CD4-positive, alpha-beta T cell treated with Interleukin-4 for 1 hour (primary cell): Measurements from ENCODE around the gene CDHR1.

Experiments used
- DNase-seq, 2 donors: peaks; one replicate each; pipeline ENCODE4 v3.0.0-alpha.2; 2020 to 2022

The CDHR1 gene

DNA sequence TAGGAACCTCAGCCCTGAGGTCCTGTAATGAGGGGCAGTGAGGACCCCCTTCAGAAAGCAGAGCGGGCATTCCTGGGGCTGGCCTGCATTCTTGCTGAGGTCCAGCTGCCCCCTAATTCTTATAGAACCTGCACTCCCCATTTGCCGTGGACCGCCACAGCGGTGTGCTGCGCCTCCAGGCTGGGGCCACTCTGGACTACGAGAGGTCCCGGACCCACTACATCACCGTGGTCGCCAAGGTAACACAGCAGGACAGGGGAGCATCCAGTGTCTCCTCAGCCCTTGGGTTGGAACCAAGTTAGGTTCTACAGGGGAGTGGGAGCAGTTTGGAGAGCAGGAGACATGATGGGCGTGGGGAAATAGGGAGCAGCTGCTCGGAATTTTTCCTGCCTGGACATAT is 7.3 kb downstream of the CDHR1 start:
- DNase-seq: no peak

- no peak for DNase-seq
These were observed 8.0 kb downstream of the CDHR1 start for GRCh38 chr10:84202349-84202748.

DNA sequence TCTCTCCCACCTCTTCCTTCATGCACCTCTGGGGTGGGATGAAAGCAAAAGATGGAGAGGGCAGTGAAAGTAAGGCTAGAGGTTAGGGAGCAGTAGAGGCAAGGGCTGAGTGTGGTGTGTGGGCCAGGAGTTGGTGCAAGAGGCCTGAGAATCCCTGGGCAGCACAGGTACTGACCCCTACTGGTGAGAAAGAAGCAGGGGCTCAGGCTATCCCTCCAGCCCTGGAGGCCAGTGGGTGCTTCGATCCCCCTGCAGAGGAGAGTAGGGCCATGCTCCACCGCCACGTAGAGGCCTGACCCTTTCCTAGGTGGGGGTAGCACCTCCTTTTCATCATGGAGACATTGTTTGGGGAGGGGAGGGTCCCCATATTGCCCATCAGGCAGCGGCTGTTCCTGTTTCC is 9.8 kb downstream of the CDHR1 start:
- no peak for DNase-seq

DNA sequence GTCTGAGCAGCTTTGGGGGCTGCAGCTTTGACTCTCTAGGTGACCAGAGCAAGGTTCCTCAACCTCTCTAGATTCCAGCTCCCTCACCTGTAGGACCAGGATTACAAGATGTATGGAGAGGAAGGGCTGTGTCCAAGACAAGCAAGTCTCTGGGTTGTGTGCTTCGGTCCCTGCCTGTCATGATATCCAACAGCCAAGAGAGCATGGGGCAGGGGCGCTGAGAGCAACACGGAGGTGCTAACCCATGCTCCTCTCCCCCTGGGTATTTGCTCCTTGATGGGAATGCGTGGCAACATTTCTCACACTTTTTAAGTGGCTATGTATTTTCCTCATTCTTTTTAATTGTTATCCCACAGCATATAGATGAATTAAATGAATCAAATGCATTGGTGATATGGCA is 10.3 kb downstream of the CDHR1 start:
- no peak for DNase-seq

DNA sequence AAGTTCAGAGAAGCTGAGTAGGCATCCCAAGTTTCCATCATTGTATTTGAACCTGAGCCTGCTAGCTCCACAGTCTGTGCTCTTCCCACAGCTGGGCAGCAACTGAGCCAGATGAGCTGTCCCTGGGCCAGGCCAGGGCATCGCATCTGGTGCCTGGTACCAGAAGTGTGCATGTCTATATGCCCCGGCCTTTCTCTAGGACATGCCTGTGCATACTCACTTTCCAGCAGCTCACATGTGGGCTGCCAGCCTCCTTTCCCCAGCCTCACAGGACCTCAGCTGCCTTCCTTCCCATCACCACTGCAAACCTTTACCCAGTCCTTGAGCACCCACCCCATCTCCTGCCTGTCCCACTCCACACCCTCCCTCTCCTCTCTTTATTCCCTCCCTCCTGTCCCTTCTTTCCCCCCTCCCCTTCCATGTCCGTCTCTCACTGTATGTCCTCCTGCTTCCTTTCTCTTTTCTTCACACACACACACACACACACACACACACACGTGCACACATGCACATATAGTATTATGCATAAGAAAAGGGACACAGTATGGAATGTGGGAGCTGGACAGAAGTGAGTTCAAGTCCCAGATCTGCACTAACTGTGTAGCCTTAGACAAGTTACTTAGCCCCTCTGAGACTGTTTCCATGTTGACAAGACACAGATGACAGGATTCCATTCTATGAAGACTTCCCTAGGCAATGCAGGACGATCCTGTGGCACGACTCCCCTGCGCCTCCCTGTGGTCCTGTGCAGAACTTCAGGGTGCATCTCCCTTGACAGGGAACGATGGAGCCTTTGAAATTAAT is 10.9 kb downstream of the CDHR1 start:
- peak; percentile 62 to 65 for DNase-seq

DNA sequence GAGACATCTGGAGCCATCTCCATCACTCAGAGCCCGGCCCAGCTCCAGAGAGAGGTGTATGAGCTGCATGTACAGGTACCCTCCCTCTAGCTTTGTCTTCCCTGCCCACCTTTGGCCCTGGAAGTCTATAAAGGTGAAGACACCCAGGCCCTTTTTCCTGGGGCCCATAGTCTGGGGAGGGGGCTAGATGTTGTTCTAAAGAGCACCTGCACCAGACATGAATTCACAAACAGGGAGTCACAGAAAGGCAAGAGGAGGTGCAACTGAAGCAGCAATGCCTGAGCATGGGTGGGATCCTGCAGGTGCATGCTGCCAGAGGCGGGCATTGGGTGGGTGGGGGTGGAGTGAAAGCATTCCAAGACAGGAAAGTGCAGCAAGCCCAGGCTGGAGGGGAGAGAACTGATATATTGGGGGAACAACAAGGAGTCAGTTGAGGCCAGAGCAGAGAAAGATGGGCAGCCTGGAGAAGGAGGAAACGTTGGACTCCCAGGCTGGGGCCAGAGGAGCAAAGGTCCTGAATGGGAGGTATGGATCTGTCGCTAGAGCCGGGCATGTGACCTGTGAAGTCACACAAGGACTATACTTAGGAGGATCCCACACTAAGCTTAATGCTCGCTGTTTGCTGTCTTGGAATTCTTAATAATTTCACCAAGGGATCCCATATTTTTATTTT is 11.7 kb downstream of the CDHR1 start:
- DNase-seq: no peak

DNA sequence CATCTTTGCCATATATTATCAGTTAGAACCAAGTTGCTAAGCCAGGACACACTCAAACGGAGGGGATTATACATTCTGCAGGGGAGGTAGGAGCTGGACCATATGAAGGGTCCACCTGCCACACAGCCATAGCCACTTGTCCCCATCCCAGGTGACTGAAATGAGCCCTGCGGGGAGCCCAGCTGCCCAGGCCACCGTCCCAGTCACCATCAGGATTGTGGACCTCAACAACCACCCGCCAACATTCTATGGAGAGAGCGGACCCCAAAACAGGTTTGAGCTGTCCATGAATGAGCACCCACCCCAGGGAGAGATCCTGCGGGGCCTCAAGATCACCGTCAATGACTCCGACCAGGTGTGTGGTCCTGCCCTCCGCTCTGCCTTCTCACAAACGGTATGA is 13.7 kb downstream of the CDHR1 start:
- DNase-seq: no peak

DNA sequence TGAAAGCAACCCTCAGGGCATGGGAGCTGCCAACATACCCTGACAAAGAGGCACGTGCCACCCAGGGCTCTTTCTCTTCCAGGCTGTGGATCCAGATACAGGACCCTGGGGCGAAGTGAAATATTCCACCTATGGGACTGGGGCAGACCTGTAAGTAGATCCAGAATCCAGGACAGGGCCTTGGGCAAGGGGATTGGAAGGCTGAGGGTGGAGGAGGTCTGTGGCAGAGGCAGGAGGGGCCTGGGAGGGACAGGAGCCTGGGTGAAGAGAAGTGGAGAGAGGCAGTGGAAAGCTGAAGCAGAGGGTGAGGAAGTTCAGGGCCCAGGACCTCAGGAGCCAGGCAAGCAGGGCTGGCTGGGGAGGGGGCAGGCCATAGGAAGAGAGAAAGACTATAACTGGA is 17.2 kb downstream of the CDHR1 start:
- DNase-seq: no peak

GRCh38 chr10:84212014-84212413 is 17.7 kb downstream of the CDHR1 start:
- no peak for DNase-seq

- no peak for DNase-seq
These were observed 18.7 kb downstream of the CDHR1 start for GRCh38 chr10:84213076-84213475.

DNA sequence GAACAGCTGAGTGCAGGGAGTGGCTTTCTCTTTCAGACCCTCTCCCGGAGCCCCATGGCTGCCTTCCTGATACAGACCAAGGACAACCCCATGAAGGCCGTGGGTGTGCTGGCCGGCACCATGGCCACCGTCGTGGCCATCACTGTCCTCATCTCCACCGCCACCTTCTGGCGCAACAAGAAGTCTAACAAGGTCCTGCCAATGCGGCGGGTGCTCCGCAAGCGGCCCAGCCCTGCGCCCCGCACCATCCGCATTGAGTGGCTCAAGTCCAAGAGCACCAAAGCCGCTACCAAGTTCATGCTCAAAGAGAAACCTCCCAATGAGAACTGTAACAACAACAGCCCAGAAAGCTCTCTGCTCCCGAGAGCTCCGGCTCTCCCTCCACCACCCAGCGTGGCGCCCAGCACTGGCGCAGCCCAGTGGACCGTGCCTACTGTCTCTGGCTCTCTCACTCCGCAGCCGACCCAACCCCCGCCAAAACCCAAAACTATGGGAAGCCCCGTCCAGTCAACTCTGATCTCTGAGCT is 19.8 kb downstream of the CDHR1 start:
- no peak for DNase-seq

DNA sequence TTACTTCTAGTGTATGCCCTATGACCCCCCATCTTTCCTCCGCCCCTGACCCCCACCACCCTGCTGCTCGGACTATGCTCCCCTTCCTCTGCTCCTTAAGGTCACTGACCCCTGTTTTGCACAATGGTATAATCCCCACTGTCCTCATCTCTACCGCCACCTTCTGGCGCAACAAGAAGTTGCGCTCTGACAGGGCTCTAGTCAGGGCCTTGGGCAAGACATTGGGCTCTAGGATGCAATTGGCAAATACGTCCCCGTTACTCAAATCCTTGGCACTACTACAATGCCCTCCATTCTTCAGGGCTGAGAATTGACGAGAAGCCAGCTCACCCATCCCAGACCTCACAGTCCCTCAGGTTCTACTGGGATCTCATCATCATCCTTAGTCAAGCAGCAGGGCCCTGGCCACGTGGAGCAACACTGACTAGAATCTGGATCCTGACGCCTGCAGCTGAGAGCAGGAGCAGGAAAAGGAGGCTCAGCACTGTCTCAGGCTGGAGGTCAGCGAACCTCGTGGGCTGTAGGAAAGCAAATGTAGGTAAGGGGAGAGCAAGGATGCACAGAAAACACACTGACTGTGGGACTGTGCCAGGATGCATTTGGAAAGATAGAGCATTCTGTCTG is 20.4 kb downstream of the CDHR1 start:
- peak in 1 of 2 donors; percentile 31 for DNase-seq

DNA sequence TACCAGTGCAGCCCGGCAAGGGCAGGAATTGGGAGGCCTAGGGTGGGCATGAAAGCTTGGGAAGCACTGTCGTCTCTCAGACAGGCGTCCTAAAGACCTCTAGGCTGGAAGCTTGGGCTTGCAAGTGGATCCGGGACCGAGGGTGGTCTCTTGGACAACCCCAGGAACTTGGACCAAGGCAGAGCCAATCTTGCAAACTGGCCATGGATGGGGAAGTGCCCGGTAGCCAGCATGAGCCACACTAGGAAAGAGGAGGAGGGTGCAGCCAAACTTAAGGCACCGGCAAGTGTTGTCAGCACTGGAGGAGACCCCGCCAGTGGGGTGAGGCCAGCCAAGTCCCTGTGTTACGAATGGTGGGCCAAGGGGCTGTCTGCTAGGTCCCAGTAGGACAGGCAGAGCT is 22.5 kb downstream of the CDHR1 start:
- no peak for DNase-seq

- DNase-seq: no peak
These were observed 23.4 kb downstream of the CDHR1 start for GRCh38 chr10:84217746-84218145.

GRCh38 chr10:84221916-84222315 is 27.6 kb downstream of the CDHR1 start:
- DNase-seq: no peak

DNA sequence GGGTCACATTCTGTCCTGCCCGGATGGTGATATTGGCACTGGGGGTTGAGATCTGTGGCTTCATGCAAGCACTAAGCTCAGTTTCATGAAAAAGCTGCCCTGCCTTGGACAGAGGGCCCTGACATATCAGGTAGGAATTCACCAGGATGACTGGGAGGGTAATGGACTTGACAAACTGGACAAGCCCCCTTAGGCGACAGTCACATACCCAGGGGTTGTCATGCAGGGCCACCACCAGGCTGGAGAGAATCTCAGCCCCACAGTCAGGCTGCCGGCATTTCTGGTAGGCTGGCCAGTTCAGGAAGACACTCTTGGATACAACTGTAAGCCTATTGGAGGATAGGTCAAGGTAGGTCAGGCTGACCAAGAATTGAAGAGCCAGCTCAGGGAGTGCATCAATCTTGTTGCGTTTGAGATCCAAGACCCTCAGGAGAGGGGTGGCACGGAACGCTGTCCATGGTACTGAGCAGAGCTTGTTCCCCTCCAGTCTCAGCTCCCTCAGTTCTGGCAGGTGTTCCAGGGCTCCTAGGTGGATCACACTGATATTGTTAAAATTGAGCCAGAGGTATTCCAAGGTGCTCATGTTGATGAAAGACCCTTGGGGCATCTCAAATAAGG is 30.2 kb downstream of the CDHR1 start:
- DNase-seq: no peak

DNA sequence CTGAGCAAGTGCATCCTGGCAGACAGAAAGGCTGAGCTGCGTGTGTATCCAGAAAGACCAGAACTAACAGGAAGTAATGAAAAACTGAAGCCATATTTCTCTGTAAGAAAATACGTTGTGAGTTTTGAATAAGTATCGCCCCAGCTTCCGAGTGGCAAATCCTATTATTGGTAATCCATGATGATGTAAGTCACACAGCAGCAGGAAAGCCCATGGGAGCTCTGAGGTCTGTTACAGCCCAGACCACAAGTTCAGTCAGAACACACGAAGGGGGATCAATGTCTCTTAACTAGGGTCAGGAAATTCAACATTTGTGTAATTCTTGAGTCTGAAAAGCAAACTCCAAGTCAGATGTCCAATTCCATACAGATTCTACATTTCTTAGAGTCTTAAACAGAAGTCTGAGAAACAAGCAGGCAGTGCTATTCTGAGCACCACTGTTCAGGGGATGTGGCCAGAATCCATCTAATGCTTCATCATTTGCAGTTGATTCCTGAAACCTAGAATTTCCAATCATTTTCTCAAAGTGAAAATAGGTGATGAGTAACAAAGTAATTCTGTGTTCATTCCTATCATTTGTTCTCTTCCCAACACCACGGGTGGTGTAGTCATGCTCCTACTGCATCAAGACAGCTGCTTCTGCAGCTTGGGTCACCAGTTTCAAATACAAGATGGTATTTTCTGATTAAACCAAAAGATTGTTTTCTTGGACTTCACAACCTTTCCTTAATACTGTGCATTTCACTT is 31.3 kb downstream of the CDHR1 start, which contains the start of gene LRIT2:
LRIT2 (minus strand) TSS at position 118 of the 747 bp plus-strand sequence; CDS start at position 94, 24 bp downstream.
- DNase-seq: no peak

DNA sequence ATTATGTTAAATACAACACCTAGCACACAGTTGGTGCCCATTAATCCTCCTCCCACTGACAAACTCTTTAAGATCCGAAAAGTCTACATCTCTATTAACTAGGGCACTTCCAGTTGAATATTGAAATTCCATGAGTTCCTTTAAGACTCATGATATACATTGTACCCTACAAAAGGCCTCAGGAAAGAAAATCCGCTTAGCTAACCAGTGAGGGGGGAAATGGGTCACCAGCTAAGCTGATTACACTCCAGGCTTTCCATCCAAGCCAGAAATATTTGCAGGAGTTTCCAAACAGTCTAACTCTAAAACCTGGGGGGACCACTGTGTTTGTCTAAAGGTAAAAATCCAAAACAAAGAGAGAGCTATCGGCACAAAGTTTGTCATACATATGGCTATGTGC is 32.3 kb downstream of the CDHR1 start:
- DNase-seq: no peak

- DNase-seq: no peak
These were observed 33.5 kb downstream of the CDHR1 start for GRCh38 chr10:84227810-84228209.

DNA sequence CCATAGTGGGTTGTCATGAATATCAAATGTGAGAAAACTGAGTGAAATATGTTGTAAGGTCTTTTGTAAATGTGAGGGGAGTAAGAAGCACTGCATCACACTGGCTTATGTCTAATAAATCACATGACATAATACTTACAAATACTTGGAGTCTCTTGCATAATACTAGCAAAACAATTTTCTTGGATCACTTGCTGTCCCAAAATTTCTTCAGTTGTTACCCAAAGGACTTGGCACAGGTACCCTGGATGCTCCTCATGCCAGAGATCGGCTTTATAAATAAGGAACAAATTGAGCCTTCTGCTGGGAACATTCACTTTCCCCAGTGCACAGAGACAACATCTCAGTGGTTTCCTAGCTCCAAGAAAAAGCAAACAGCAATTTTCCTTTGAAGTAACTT is 36.0 kb downstream of the CDHR1 start:
- DNase-seq: no peak

DNA sequence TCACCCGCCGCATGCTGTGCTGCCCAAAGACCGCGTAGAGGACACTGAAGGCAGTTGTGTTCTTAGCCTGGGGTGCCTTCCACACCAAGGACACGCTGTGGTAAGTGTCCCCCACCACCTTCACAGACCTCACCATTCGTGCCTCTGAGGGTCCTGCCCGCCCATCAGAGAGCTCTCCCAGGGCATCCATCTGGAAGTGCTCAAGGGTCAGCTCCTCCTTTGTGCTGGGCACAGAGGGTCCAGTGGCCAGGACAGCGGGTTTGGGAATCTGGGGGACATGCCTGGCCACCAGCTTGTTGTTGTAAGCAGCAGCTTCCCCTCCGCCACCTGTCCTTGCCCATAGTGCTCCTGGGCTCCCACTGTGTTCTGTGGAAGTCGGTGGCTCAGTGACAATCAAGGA is 38.0 kb downstream of the CDHR1 start:
- no peak for DNase-seq

DNA sequence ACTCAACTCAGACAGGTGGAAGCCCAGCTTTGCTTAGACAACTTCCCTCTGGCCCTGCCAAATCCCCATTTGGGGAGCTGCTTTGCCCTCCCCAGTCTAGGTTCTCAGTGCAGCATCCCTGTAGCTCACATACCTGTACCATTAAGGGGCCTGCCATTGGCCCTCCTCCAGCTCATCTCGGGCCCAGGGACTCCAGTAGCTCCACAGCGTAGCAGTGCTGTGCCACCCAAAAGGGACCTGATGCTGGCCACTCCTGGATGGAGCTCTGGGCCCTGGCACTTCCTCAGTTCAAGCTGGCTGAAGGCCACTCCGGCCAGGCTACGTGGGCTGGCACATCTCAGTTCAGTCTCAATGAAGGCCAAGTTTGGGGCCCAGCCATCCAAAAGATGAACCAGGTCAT is 39.6 kb downstream of the CDHR1 start:
- no peak for DNase-seq

- DNase-seq: no peak
These were observed 40.1 kb downstream of the CDHR1 start for GRCh38 chr10:84234479-84234878.
